Inflammatory macrophage treated with lipopolysaccharide for 1 hour (primary cell): ENCODE results near the gene LRRFIP2.
A peak's percentile ranks its signal among the peaks of the same experiment; 100 is the strongest.
"Not testable (repeated sequence)": the region's sequence is repeated elsewhere in the genome, so short reads cannot be mapped to it uniquely, and the experiment has no call there.

ENCODE experiments used
- DNase-seq, 2 donors: peaks; one replicate each; pipeline ENCODE4 v3.0.0-alpha.2; 2020 to 2022

Gene LRRFIP2

GRCh38 chr3:37183976-37184375 lies 9.6 kb upstream of the LRRFIP2 start:
- no peak for DNase-seq

- DNase-seq, result no peak
Measured at GRCh38 chr3:37183375-37183831, 9.0 kb upstream of the LRRFIP2 start.

GRCh38 chr3:37182816-37183215 lies 8.4 kb upstream of the LRRFIP2 start:
- DNase-seq, result no peak

- peak; percentile 81 to 97 for DNase-seq
Measured at GRCh38 chr3:37181756-37182155, 7.4 kb upstream of the LRRFIP2 start.

- DNase-seq, result no peak
Measured at GRCh38 chr3:37179144-37179967, 5.0 kb upstream of the LRRFIP2 start.

GRCh38 chr3:37173806-37174205 lies 576 bp downstream of the LRRFIP2 start:
- DNase-seq, result peak; percentile 66 to 68

- no peak for DNase-seq
Measured at GRCh38 chr3:37171144-37171543, 3.2 kb downstream of the LRRFIP2 start.

- DNase-seq, result no peak
Measured at GRCh38 chr3:37170513-37170912, 3.9 kb downstream of the LRRFIP2 start.

GRCh38 chr3:37170060-37170459 lies 4.3 kb downstream of the LRRFIP2 start:
- DNase-seq, result no peak

GRCh38 chr3:37168896-37169295 lies 5.5 kb downstream of the LRRFIP2 start:
- DNase-seq, result no peak

- DNase-seq, result no peak
Measured at GRCh38 chr3:37163262-37164015, 10.9 kb downstream of the LRRFIP2 start.

- DNase-seq, result no peak
Measured at GRCh38 chr3:37162501-37163245, 11.7 kb downstream of the LRRFIP2 start.

GRCh38 chr3:37161351-37161750 lies 13.0 kb downstream of the LRRFIP2 start:
- DNase-seq, result no peak

GRCh38 chr3:37155782-37156181 lies 18.6 kb downstream of the LRRFIP2 start:
- DNase-seq, result no peak

GRCh38 chr3:37154668-37155314 lies 19.6 kb downstream of the LRRFIP2 start:
- DNase-seq, result no peak

- no peak for DNase-seq
Measured at GRCh38 chr3:37150621-37151020, 23.8 kb downstream of the LRRFIP2 start.

GRCh38 chr3:37149257-37149656 lies 25.1 kb downstream of the LRRFIP2 start:
- DNase-seq, result no peak

- no peak for DNase-seq
Measured at GRCh38 chr3:37148208-37148607, 26.2 kb downstream of the LRRFIP2 start.

GRCh38 chr3:37147666-37148065 lies 26.7 kb downstream of the LRRFIP2 start:
- DNase-seq, result peak; percentile 68 to 81

- DNase-seq, result not testable (repeated sequence)
Measured at GRCh38 chr3:37146927-37147326, 27.5 kb downstream of the LRRFIP2 start.

GRCh38 chr3:37145611-37146010 lies 28.8 kb downstream of the LRRFIP2 start:
- peak; percentile 52 to 74 for DNase-seq

- no peak for DNase-seq
Measured at GRCh38 chr3:37144806-37145205, 29.6 kb downstream of the LRRFIP2 start.

GRCh38 chr3:37143821-37144220 lies 30.6 kb downstream of the LRRFIP2 start:
- DNase-seq, result no peak
